Measurements from ENCODE around the gene RAB32. TPM values are rescaled to one million over a fixed set of nuclear protein-coding genes. Genes with fewer than 3 reads are reported as not detected.

RAB32 gene
- total RNA-seq, 1 donor from 2014 or later = 0.82 TPM

DNA sequence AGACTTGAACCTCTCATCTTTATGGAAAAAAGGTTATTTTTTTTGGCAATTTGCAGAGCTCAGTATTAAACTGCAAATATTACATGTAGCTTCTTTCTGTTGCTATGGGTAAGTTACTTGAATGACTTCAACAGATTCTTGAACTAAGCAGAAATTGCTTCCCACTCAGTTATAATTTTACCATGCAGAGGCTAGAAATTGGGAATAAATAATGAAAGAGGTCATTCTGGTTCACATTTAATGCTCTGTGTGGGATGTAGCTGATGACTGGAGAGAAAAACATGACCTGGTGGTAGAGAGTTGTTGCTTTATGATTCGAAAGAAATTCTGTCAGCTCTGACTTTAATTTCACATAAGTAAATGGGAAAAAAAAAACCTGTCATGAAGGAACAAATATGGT is 38.3 kb downstream of the RAB32 start:
- intact Hi-C loops (cut with micrococcal nuclease) = no loop called here

DNA sequence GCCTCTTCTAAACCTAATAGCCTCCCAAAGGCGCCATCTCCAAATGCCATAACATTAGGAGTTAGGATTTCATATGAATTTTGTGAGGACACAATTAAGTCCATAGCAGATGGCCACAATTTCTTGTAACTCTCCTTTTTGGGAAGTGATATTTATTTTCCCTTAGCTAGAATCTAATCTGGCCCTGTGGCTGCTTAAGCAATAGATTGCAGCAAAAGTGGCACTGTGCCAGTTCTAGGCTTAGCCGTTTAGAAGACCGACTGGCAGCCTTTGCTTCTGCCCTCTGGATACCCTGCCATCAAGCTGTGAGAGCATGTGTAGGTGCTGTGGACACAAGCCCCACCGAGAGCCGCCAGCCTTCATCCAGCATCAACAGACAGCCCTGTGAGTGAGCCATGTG is 39.2 kb downstream of the RAB32 start:
- intact Hi-C loops (cut with micrococcal nuclease) = no loop called here

DNA sequence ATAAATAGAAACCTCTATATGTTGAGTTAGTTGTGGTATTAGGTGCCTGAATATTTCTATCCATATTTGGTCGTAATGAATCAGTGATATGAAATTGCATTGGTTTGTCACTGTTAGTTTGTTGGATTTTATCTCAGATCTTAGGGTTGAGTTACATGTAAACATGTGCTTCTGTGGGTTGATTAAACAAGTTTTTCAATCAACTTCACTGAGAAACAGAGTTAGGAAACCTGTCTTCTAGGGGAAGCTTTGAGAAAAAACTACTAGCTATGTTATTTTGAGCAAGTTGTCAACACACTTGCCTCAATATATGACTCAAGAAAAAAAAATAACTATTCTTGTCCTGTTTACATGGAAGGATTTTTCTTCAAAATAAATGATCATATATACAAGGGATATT is 40.3 kb downstream of the RAB32 start:
- intact Hi-C loops (cut with micrococcal nuclease) = no loop called here

DNA sequence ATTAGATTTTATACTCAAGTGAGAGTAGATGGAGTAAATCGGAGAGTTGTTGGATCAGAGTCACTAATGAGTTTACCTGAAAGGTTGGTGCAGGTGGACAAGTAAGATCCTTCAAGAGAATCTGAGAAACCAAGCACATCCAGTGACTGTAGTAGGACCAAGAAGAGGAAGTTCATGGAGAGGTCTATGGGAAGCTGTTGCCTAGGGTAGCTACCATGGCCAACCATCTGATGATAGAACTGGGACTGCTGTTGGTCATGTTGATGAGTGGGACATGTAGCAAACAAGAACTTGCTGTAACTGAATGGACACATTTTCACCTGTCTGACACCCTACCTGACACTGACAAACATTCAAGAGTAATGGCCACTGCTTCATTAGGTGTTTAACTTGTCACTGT is 43.8 kb downstream of the RAB32 start:
- intact Hi-C loops (cut with micrococcal nuclease) = no loop called here

DNA sequence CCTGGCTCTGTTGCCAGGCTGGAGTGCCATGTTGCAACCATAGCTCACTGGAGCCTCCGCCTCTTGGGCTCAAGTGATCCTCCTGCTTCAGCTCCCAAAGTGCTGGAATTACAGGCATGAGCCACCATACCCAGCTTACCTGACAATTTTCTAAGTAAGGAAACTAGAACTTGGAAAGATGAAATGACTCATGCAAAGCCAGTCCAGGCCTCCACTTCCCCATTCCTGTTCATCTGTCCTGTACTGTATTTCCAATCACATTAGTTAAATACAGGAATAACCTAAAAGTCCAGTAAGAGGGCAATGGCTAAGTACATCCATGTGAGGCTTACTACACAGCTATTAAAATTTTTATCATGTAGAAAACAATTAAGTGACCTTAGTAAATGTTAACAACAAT is 46.9 kb downstream of the RAB32 start:
- intact Hi-C loops (cut with micrococcal nuclease) = no loop called here

DNA sequence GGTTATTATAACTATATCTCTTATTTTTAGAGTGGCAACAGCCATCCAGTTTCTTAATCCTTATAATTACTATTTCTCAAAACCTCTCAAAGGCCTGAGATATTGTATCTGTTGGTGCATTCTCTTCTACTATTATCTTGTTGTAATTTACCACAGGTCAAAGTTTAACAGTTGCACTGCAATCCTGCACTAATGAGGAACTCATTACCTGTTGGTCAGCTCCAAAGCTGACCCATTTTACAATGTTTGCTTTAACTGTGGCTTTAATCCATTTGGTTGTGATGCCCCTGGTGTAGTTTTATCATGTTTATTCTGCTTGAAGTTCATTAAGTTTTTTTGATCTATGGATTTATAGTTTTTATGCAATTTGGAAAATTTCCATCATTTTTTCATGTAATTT is 48.8 kb downstream of the RAB32 start:
- intact Hi-C loops (cut with micrococcal nuclease) = no loop called here

DNA sequence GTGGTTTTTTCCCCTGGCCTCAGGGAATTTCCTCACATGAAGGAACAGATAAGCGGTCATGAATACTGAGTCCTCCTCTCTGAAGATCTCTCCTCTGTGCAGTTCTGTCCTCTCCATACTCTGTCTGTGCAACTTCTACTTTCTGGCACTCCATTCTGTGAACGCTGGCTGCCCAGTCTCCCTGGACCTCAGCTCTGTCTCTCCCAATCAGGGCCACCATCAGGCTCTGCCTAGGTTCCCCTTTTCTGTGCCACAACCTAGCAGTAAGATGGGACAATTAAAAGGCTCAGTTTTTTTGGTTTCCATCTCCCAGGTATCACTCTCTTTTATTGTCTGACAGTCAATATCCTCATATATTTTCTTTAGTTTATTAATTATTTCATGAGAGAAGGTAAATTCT is 50.4 kb downstream of the RAB32 start:
- intact Hi-C loops (cut with micrococcal nuclease) = no loop called here

DNA sequence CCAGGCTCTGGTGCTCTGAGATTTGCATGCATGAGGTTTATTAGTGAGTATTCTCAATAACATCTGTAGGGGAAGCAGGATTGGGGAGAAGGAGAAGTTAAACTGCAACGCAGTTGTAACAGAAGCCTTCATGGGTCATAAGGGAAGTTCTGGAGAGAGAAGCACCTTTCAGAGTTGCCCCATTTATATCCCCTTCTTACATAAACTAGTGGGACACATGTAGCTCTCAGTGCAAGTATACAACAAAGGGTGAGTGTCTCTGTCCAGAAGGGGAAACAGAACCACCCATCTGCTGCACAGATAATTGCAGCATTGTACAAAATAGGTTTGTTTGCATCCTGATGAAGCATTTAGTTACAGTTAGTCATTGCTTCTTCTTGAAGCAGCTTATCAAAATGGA is 50.9 kb downstream of the RAB32 start:
- intact Hi-C loops (cut with micrococcal nuclease) = no loop called here

DNA sequence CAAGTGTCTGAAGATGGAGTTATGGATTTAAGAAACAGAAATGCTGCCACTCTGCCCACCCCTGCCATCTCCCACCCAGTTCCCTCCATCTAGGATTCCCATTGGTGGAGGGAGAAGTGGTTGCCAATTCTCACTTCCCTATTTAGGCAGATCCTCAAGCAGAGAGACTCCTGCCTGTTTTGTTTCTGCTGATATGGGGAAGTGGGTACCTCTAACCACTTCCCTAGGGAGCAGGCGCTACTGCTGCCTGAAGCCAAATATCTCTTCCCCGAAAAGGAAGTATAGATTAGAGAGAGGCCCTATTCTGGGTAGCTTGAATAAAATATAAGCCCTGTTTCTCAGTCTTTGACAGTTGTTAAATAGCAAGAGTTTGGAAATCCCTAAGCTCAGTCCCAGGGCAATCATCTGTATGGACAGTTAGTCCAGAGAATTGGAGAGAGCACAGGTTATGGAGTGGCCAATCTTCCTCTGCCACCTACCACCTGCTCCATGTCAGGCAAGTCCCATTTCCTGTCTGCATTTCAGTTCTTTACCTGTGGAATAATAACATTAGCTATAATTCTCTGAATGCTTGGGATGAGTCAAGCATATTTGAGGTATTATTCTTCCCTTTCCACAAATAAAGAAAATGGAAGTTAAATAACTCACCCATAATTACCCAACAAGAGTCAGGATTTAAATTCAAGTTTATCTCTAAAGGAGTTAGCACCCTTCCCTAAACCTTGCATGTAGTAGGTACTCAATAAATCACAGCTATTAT is 52.5 kb downstream of the RAB32 start:
- intact Hi-C loops (cut with micrococcal nuclease) = no loop called here

DNA sequence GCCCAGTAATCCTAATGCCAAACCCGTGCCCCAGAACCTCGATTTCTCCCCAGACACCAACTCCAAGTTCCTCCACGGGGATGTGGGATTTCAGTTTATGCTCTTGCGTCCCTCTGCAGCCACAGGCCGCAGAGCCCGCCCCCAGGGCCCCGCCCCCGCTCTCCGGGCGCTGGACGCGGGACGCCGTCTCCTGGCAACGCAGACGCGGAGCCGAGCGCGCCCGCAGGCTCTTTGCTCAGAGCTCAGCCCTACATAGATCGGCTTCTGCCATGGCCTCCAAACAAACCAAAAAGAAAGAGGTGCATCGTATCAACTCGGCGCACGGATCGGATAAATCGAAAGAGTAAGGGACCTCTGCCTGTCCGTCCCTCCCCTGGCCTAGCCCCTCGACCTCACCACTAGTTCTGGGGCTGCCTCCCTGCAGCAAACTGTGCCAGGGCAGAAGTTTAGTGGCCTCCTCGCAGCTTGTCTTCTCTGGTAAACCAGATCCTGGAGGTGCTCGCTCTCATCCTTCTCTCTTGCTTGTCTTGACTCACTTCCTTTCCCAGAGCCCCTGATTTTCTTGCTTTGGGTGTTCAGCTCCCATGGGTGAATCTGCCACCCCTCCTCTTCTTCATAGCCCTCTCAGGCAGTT is 55.3 kb downstream of the RAB32 start, which contains the start of gene ADGB:
ADGB (plus strand) TSS at position 201 of the 634 bp plus-strand sequence; CDS start at position 270, 69 bp downstream.
- intact Hi-C loops (cut with micrococcal nuclease) = no loop called here

DNA sequence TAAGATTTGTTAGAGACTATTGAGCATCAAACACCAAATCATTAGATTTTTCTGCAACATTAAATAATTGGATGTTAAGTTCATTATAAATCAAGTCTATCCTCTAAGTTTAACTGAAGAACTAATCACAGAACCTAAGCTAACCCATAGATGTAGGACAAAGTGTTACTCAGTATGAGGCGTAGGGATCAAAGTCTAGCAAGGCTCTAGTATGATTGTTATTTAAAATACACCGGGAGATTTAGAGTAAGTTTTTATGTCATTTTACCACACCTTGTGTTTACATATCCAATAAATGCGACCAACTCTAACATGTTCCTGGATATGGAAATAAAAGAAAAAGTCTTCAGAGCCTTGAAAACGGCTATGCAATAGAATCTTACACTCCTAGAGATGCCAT is 57.7 kb downstream of the RAB32 start:
- intact Hi-C loops (cut with micrococcal nuclease) = no loop called here

DNA sequence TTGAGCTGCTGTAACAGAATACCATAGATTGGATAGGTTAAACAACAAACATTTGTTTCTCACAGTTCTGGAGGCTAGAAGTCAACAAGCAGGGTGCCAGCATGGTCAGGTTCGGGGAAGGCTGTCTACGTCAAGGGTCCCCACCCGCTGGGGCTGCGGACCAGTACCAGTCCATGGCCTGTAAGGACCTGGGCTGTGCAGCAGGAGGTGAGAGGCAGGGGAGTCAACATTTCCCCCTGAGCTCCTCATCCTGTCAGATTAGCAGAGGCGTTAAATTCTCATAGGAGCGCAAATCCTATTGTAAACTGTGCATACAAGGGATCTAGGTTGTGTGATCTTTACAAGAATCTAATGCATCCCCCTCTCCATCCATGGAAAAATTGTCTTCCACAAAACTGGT is 58.9 kb downstream of the RAB32 start:
- intact Hi-C loops (cut with micrococcal nuclease) = no loop called here

Other genes starting within 250 kb of the RAB32 start
- gene ADGB, start 55.1 kb downstream of the RAB32 start, total RNA-seq = not detected in 2 replicates

Data from T-helper 2 cell treated with Interferon-gamma antibody and Interleukin-4, amounts not matched to agents 100 ng/mL and 5 ng/mL, for 36 hours (primary cell).